GM20431 (cell line): ENCODE measurements around the gene SLC6A3.
"Not testable (repeated sequence)": the region's sequence is repeated elsewhere in the genome, so short reads cannot be mapped to it uniquely, and the experiment has no call there.

Source experiments
- in situ Hi-C: fragments of 300-500 bp; cut with MseI, MboI; formaldehyde crosslinking; loops from one replicate; pipeline ENCODE4 v1.15.0; 2020; ENCODE audit warnings: low sequenced_read_pairs; ENCODE audit not compliant: unreplicated experiment

The SLC6A3 gene

GRCh38 chr5:1465966-1466471 lies 20.8 kb upstream of the SLC6A3 start:
- in situ Hi-C loops = no loop called here

GRCh38 chr5:1465117-1465516 lies 19.9 kb upstream of the SLC6A3 start:
- in situ Hi-C loops = no loop called here

GRCh38 chr5:1464511-1464910 lies 19.3 kb upstream of the SLC6A3 start:
- in situ Hi-C loops = no loop called here

GRCh38 chr5:1464096-1464446 lies 18.8 kb upstream of the SLC6A3 start:
- in situ Hi-C loops = no loop called here

- in situ Hi-C loops = no loop called here
Measured at GRCh38 chr5:1463326-1464095, 18.3 kb upstream of the SLC6A3 start.

GRCh38 chr5:1462358-1462757 lies 17.1 kb upstream of the SLC6A3 start:
- in situ Hi-C loops = no loop called here

- in situ Hi-C loops = no loop called here
Measured at GRCh38 chr5:1461396-1461795, 16.2 kb upstream of the SLC6A3 start.

- in situ Hi-C loops = no loop called here
Measured at GRCh38 chr5:1460054-1460682, 14.9 kb upstream of the SLC6A3 start.

- in situ Hi-C loops = not testable (repeated sequence)
Measured at GRCh38 chr5:1459435-1459834, 14.2 kb upstream of the SLC6A3 start.

- in situ Hi-C loops = not testable (repeated sequence)
Measured at GRCh38 chr5:1456110-1456881, 11.1 kb upstream of the SLC6A3 start.

GRCh38 chr5:1453613-1454012 lies 8.4 kb upstream of the SLC6A3 start:
- in situ Hi-C loops = no loop called here

GRCh38 chr5:1449081-1449630 lies 3.9 kb upstream of the SLC6A3 start:
- in situ Hi-C loops = no loop called here

GRCh38 chr5:1448511-1449011 lies 3.3 kb upstream of the SLC6A3 start:
- in situ Hi-C loops = no loop called here

- in situ Hi-C loops = no loop called here
Measured at GRCh38 chr5:1447671-1448361, 2.6 kb upstream of the SLC6A3 start.

GRCh38 chr5:1446602-1447343 lies 1.5 kb upstream of the SLC6A3 start:
- in situ Hi-C loops = no loop called here

- in situ Hi-C loops = no loop called here
Measured at GRCh38 chr5:1445689-1446601, 705 bp upstream of the SLC6A3 start.

- in situ Hi-C loops = no loop called here
Measured at GRCh38 chr5:1444361-1445189, 665 bp downstream of the SLC6A3 start.
